CD4-positive, alpha-beta T cell treated with Interleukin-2 at 100 ng/mL for 4 hours (primary cell): Measurements from ENCODE around the gene ZNF420.
"Not testable (repeated sequence)": the region's sequence is repeated elsewhere in the genome, so short reads cannot be mapped to it uniquely, and the experiment has no call there.

ENCODE experiments used
- DNase-seq: peaks from one replicate; pipeline ENCODE4 v3.0.0-alpha.2; 2020; ENCODE audit warnings: low spot score

Gene ZNF420

GRCh38 chr19:37077934-37078716, at the start of gene ZNF420:
Gene ZNF420, plus strand, starts transcription at chr19:37078433. Its CDS starts 10,686 bp downstream, at chr19:37089119.
- peak; percentile 94 for DNase-seq

DNA sequence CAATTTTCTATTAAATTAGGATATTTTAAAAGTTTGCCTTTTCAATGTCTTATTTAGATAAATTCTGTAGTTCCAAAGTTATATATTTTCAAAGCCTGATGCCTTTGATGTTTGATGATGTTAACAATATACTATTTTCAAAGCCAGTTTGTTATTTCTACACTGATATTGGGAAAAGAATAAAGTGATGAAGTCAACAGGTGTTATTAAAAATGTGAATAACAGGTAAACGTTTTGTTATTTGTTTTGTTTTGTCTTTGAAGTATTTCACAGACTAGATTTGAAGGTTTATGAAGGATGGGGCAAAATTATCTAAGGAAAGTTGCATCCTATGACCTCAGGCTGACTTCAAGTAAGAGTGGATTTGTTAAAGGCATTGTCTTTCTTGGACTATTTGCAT, 33.1 kb upstream of the ZNF420 start:
- DNase-seq = no peak

GRCh38 chr19:37055330-37055729, 22.9 kb upstream of the ZNF420 start:
- DNase-seq = no peak

DNA sequence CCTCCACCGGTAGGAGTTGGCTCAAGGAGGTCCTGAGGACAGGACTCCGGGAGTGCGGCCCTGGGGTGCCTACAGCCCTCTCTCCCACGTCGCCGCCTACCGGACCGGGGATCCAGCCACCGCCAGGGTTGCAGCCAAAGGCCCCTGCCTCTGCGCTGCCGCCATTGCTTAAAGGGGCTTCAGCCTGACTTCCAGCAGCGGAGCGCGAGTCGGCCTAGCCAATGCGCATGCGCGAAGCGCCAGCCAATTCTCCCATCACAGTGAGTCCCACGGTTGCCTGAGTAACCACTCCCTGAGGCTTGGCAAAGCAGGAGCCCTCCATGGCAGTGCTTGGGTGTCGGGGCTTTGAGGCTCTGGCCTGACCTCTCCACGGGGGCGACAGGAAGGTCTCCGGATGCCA, 21.5 kb upstream of the ZNF420 start:
- no peak for DNase-seq

DNA sequence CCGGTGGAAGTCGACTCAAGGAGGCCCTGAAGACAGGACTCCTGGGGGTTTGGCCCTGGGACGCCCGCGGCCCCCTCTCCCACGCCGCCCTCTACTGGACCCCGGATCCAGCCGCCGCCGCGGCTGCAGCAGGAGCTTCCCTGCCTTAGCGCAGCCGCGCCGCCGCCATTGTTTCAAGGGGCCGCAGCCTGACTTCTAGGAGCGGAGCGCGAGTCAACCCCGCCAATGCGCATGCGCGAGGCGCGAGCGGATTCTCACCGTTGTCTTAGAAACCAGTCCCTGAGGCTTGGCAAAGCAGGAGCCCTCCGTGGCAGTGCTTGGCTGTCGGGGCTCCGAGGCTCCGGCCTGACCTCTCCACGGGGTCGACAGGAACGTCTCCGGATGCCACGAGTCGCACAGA, 19.1 kb upstream of the ZNF420 start:
- DNase-seq = no peak

DNA sequence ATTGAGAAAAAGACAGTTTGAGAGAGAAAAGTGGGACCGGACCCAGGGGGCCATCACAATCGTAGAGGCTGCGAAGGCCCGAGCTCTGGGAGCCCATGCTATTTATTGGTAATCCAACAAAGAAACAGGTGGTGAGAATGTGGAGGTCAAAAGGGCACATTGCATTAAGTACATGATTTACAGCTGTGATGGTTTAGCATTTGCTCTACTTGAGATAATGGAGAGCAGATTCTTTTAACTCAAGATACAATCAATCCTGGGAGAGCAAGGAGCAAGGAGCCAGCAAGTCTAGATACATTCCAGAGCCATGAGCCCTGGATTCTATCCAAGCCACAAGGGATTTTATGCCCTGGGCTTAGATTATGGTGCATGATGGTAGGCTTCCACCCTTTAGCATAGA, 13.3 kb upstream of the ZNF420 start:
- DNase-seq = not testable (repeated sequence)

DNA sequence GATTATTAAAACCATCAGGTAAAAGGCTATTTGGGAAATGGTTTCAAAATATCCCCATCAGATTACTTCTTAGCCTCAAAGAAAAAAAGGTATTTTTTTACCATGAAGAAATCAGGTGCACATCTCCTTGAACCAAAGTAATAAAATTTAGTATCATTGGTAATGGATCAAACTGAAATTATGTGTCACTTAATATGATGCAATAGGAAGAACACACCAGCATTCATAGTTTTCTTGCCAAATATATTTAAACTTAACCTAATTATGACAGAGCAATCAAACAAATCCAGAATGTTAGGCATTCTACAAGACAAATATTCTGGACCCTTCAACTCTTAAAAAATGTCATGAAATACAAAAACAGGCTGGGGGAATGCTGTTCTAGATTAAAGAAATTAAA, 4.1 kb upstream of the ZNF420 start:
- DNase-seq = no peak

GRCh38 chr19:37074819-37075362, 3.3 kb upstream of the ZNF420 start:
- no peak for DNase-seq

- DNase-seq = not testable (repeated sequence)
Observed at GRCh38 chr19:37076524-37076923, 1.7 kb upstream of the ZNF420 start.

- no peak for DNase-seq
Observed at GRCh38 chr19:37077501-37077933, 716 bp upstream of the ZNF420 start.

DNA sequence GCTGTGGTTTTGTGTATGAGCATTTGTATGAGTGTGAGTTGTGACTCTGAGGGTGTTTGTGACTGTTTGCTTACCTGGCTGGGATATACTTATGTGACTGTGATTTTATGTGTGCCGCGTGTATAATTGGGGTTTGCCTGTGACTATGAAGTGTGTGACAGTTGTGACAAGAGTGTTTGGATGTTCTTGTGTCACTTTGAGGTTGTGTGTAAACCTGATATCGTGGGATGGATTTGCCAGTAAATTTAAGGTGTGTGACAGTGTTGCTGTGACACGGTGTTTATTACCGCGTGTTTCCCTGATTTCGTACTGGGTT, 442 bp downstream of the ZNF420 start:
- no peak for DNase-seq

- DNase-seq = no peak
Observed at GRCh38 chr19:37079238-37079637, 1.0 kb downstream of the ZNF420 start.

GRCh38 chr19:37082307-37082706, 4.1 kb downstream of the ZNF420 start:
- DNase-seq = no peak

DNA sequence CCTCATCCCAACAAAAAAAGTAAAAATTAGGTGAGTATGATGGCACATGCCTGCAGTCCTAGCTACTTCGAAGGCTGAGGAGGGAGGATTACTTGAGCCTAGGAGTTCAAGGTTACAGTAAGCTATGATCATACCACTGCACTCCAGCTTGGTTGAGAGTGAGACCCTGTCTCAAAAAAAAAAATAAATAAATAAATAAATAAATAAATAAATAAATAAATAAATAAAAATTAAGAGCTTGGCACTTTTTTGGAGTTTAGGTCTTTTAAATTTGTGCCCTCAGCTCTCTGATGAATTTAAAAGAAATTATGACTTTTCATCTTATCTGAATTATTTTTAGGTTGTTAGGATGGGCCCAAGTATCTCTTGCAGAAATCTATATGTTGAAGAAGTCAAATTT, 8.9 kb downstream of the ZNF420 start:
- DNase-seq = no peak

DNA sequence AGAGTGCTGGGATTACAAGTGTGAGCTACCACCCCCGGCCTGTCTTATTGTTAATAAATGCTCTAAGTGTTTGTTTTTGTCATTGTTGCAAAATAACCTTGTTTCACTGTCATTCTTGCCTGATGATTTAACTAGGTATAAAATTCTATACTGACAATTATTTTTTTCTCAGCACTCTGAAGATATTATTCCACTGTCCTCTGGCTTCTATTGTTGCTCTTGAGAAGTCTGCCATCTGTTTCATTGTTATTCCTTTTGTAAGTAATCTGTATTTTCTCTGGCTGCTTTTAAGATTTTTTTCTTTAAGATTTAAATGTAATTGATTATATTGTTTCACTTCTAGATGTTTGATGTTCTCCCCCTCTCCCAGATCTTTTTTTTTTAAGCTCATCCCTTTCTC, 17.6 kb downstream of the ZNF420 start:
- DNase-seq = no peak

GRCh38 chr19:37098570-37098969, 20.3 kb downstream of the ZNF420 start:
- no peak for DNase-seq

GRCh38 chr19:37104135-37104534, 25.9 kb downstream of the ZNF420 start:
- not testable (repeated sequence) for DNase-seq

DNA sequence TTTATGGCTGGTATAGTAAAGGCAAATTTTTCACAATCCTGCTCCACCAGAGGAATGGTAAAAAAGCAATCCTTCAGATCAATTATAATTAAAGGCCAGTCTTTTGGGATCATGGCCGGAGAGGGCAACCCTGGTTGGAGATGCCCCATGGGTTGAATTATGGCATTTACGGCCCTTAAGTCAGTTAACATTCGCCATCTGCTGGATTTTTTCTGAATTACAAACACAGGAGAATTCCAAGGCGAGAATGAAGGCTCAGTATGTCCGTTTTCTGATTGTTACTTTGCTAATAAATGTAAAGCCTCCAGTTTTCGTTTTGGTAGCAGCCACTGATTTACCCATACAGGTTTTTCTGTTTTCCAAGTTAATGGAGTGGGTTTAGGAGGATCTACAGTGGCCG, 33.5 kb downstream of the ZNF420 start:
- not testable (repeated sequence) for DNase-seq

DNA sequence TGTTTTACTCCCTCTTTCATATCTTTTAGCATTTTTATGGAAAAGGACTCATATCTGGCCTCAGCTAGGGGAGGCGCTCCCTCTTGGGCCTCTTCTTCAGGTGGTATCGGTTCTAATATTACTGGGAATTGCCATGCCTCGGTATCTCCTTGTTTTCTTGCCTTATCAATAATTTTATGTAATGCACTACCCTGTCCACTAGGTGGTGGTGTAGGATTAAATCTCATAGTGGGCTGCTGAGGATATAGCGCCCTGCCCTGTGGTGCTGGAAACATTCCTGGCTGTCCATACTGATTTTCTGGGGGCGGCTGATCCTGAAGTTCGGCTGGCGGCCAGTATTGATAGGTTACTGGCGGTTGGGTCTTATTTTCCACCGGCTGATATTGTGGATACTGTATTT, 35.8 kb downstream of the ZNF420 start:
- no peak for DNase-seq

- DNase-seq = not testable (repeated sequence)
Observed at GRCh38 chr19:37122093-37122492, 43.9 kb downstream of the ZNF420 start.

- DNase-seq = no peak
Observed at GRCh38 chr19:37127999-37128820, 50.0 kb downstream of the ZNF420 start.

- DNase-seq = no peak
Observed at GRCh38 chr19:37128821-37129177, 50.6 kb downstream of the ZNF420 start.

DNA sequence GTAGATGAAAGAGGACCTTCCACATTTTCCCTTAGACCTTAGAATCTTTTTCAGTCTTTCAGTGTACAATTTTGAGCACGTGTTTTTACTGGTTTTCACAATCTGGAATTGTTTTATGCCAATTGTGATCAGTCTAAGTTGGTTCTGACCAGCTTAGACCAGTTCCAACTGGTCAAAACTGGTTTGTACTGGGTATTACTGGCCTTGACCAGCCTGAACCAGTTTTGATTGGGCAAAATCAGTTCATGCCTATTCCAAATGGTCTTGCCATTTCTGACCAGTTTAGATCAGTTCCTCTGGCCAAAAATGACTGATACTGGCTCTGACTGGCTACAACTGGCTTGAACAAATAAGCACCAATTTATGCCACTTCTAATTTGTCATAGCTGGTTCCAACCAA, 57.9 kb downstream of the ZNF420 start:
- DNase-seq = no peak
